HepG2 (cell line): Measurements from ENCODE around the gene PHKG1. TPM values are rescaled to one million over a fixed set of nuclear protein-coding genes. Genes with fewer than 3 reads are reported as not detected.

Experiments
- ATAC-seq: fragments of 200-7000 bp; cut with Tn5 transposase; 3 replicates; pipeline ENCODE4 v1.9.1; 2020; ENCODE audit warnings: mild to moderate bottlenecking, moderate library complexity
- BruUV-seq: library from RNA; stranded (reverse); fragments of 400-500 nt; replicated peaks from 2 replicates; lab custom pipeline; 2021; lab: Mats Ljungman, UMichigan
- CTCF ChIA-PET: fragments of 300-600 bp; formaldehyde crosslinking; extraction: SDS; loops from one replicate; lab custom pipeline; 2021; ENCODE audit warnings: low total read pairs, inconsistent platforms, low intra/inter-chr PET ratio; lab: Yijun Ruan, JAX
- POLR2A ChIA-PET: fragments of 350-600 bp; sonication (Branson Sonifier 250); formaldehyde crosslinking; loops from one replicate; lab custom pipeline; 2020; ENCODE audit warnings: antibody characterized with exemption, inconsistent platforms; lab: Yijun Ruan, JAX
- DNase-seq: peaks from one replicate; pipeline ENCODE4 v3.0.0-alpha.2; 2015; ENCODE audit warnings: low spot score
- FAIRE-seq: peaks from 3 replicates; lab custom pipeline; 2011; peaks lifted over from hg19 to GRCh38; lab: Jason Lieb, UNC
- H2AFZ ChIP-seq: one replicate; pipeline ENCODE4 v1.6.1; 2011; ENCODE audit warnings: low read length, inconsistent platforms
- H3K27ac ChIP-seq: fragments of 300-600 bp; 3 replicates; pipeline ENCODE4 v1.8.0; 2011; ENCODE audit warnings: mixed run types, mild to moderate bottlenecking, mixed read lengths, low read length, inconsistent platforms; ENCODE audit not compliant: insufficient read depth; ENCODE audit errors: extremely low read length
- H3K27me3 ChIP-seq, 2 experiments: fragments of 200-600 bp in 1 of 2; 2 replicates in 1 of 2; 3 replicates in 1 of 2; pipeline versions ENCODE4 v1.6.0 to v1.8.0; 2011; ENCODE audit warnings: low read length in 2 of 2, mild to moderate bottlenecking in 2 of 2, moderate library complexity in 2 of 2, inconsistent platforms in 1 of 2; ENCODE audit not compliant: insufficient read depth in 2 of 2, control insufficient read depth in 1 of 2
- H3K36me3 ChIP-seq, 2 experiments: fragments of 200-600 bp in 1 of 2; replicated peaks in 1 of 2; 2 replicates in 1 of 2; 3 replicates in 1 of 2; pipeline versions ENCODE4 v1.5.1 to v1.8.0; 2011; ENCODE audit warnings: low read length in 2 of 2, inconsistent platforms in 1 of 2; ENCODE audit not compliant: insufficient read depth in 2 of 2, control insufficient read depth in 1 of 2
- H3K4me1 ChIP-seq: 2 replicates; pipeline ENCODE4 v1.5.1; 2012; ENCODE audit warnings: low read length, inconsistent platforms; ENCODE audit not compliant: insufficient read depth
- H3K4me2 ChIP-seq: 2 replicates; pipeline ENCODE4 v1.6.0; 2011; ENCODE audit warnings: low read depth, low read length, inconsistent platforms
- H3K4me3 ChIP-seq, 3 experiments: fragments of 200-600 bp in 1 of 3; sonication (generic), shearing (Covaris generic) in 1 of 3; replicated peaks in 1 of 3; 2 replicates each; pipeline ENCODE4 v1.5.1; 2011 to 2016; ENCODE audit warnings: low read length in 3 of 3, inconsistent platforms in 2 of 3, low read depth in 2 of 3, mild to moderate bottlenecking in 2 of 3, control low read depth in 1 of 3, mixed read lengths in 1 of 3; ENCODE audit not compliant: insufficient read depth in 1 of 3
- H3K79me2 ChIP-seq: one replicate; pipeline ENCODE4 v1.6.1; 2011; ENCODE audit warnings: low read length, inconsistent platforms; ENCODE audit not compliant: insufficient read depth
- H3K9ac ChIP-seq: 2 replicates; pipeline ENCODE4 v1.6.0; 2011; ENCODE audit warnings: mild to moderate bottlenecking, low read depth, low read length, inconsistent platforms; ENCODE audit not compliant: insufficient read depth
- H3K9me3 ChIP-seq: 2 replicates; pipeline ENCODE4 v1.5.1; 2012; ENCODE audit warnings: mild to moderate bottlenecking, low read length
- H4K20me1 ChIP-seq: 2 replicates; pipeline ENCODE4 v1.6.0; 2011; ENCODE audit warnings: inconsistent platforms, mild to moderate bottlenecking, low read length, moderate library complexity; ENCODE audit not compliant: insufficient read depth
- AGO2 ChIP-seq: fragments of 200-400 bp; formaldehyde crosslinking; optimal IDR thresholded peaks from 2 replicates; pipeline ENCODE3; 2017; ENCODE audit warnings: mild to moderate bottlenecking, low read depth, low read length, moderate library complexity
- BCLAF1 ChIP-seq: fragments of 450-650 bp; IDR thresholded peaks from 2 replicates; pipeline ENCODE4 v1.6.1; 2017; ENCODE audit warnings: mild to moderate bottlenecking
- EED ChIP-seq: sonication (generic); formaldehyde crosslinking; IDR thresholded peaks from 2 replicates; pipeline ENCODE4 v1.5.0; 2020; ENCODE audit warnings: mild to moderate bottlenecking, missing genetic modification reagents
- KDM4B ChIP-seq: sonication (generic); formaldehyde crosslinking; IDR thresholded peaks from 2 replicates; pipeline ENCODE4 v1.4.0; 2020; ENCODE audit warnings: missing genetic modification reagents
- MAFK ChIP-seq, 2 experiments: IDR thresholded peaks in 1 of 2; conservative IDR thresholded peaks in 1 of 2; 2 replicates each; pipeline ENCODE4 v1.6.1; 2011; ENCODE audit warnings: improper control_type of control experiment in 2 of 2, low read length in 2 of 2
- RAD51 ChIP-seq: fragments of 450-650 bp; IDR thresholded peaks from 2 replicates; pipeline ENCODE4 v1.6.1; 2016; ENCODE audit warnings: borderline replicate concordance
- RBFOX2 ChIP-seq: fragments of 200-400 bp; formaldehyde crosslinking; IDR thresholded peaks from 2 replicates; pipeline ENCODE4 v1.6.1; 2017; ENCODE audit warnings: low read depth, mild to moderate bottlenecking, low read length
- RFX3 ChIP-seq: IDR thresholded peaks from 2 replicates; pipeline ENCODE4 v1.6.1; 2016; ENCODE audit warnings: missing biosample characterization, missing genetic modification reagents
- RFX5 ChIP-seq: IDR thresholded peaks from 2 replicates; pipeline ENCODE4 v1.6.1; 2011; ENCODE audit warnings: low read depth, low read length, improper control_type of control experiment
- TSC22D2 ChIP-seq: sonication (generic); formaldehyde crosslinking; IDR thresholded peaks from 2 replicates; pipeline ENCODE4 v1.5.1; 2020; ENCODE audit warnings: missing genetic modification reagents, mild to moderate bottlenecking, borderline replicate concordance
- ZFP82 ChIP-seq: sonication (generic); formaldehyde crosslinking; IDR thresholded peaks from 2 replicates; pipeline ENCODE4 v1.5.1; 2020; ENCODE audit warnings: mild to moderate bottlenecking, missing genetic modification reagents, borderline replicate concordance
- ZNF253 ChIP-seq: sonication (generic); formaldehyde crosslinking; IDR thresholded peaks from 2 replicates; pipeline ENCODE4 v1.8.0; 2022; ENCODE audit warnings: mild to moderate bottlenecking, missing genetic modification reagents, borderline replicate concordance
- ZNF790 ChIP-seq: sonication (generic); formaldehyde crosslinking; IDR thresholded peaks from 2 replicates; pipeline ENCODE4 v1.8.0; 2022; ENCODE audit warnings: missing genetic modification reagents, mild to moderate bottlenecking, borderline replicate concordance
- WGBS: methylation state at CpG from one replicate; pipeline ENCODE4 v1.1.6; 2017; ENCODE audit warnings: low lambda C conversion rate; 5-methylcytosine and 5-hydroxymethylcytosine counted together
- in situ Hi-C: cut with HindIII; loops from 2 replicates; pipeline ENCODE4 v1.10.0; 2017; ENCODE audit warnings: low pct_unique_long_range_greater_than_20kb; ENCODE audit not compliant: extremely low pct_ligation_motif_present
- intact Hi-C: fragments of 100-400 bp; cut with micrococcal nuclease; formaldehyde crosslinking; loops from one replicate; pipeline ENCODE4 v1.10.0; 2022; ENCODE audit not compliant: unreplicated experiment
- polyA plus RNA-seq, 8 experiments: library from polyadenylated mRNA; depleted of rRNA in 3 of 8; stranded (reverse) in 7 of 8; unstranded in 1 of 8; fragments of >200 nt; fragmentation: Illumina TruSeq in 4 of 8; extraction: Trizol in 4 of 8; gene quantifications; 2 replicates each; pipeline versions ENCODE4 v1.2.1 to v1.2.3, GENCODE V29; 2011 to 2016; ENCODE audit warnings: low read depth in 4 of 8, missing spikeins in 1 of 8, mixed read lengths in 1 of 8; ENCODE audit not compliant: insufficient read depth in 1 of 8
- total RNA-seq, 5 experiments: library from RNA; depleted of rRNA; stranded (reverse); fragments of >200 nt; fragmentation: Illumina TruSeq; extraction: Trizol; gene quantifications; 2 replicates each; pipeline ENCODE4 v1.2.3, GENCODE V29; 2016; ENCODE audit warnings: low read depth in 1 of 5

The PHKG1 gene
- total and polyA plus RNA-seq, 2 of the 13 experiments (the other 11 are each of a cell fraction or from before 2014, with no cell fraction given): 0.44 to 0.71 TPM

GRCh38 chr7:56062382-56062781 is 30.4 kb downstream of the PHKG1 start (continued):
- TF ChIP-seq ZNF253 (CRISPR knock-in tag) (no peak), TSC22D2 (CRISPR knock-in tag) (no peak)

DNA sequence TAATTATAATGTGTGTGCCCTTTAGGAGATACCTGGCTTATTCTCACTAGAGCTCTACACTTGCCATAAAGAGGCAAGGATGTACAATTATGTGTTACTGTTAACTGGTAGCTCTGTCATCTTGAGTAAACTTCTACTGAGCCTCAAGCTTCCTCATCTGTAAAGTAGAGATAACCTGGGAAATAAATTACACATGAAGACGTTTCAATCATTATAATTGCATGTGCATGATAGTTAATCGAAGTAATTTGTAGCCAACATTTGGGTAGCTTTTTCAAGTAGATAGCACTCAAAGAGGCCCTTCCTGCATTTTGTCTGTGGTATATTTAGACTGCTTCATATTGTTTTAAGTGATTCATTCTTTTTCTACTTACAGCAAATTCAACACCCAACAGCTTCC is 38.8 kb downstream of the PHKG1 start:
- peaks cover 73% of the 10 kb centered on the region for H3K4me1 ChIP-seq
- WGBS: 86% methylated on average over 2 of the region's 2 CpGs
- H2AFZ ChIP-seq: no peak overlapping the region
- H3K36me3 ChIP-seq: peaks cover 5 to 46% of the 10 kb centered on the region in 2 experiments; a peak in 4 of 5 replicates
- ChIA-PET POLR2A (interaction anchor here (1.6 to 2.7 kb wide), 3 partner anchors 9 to 24 kb away, joined by 6 to 21 read pairs (median 8); partner anchors contain the start of gene SUMF2), CTCF (no interaction called here)
- intact Hi-C loops (no loop called here), in situ Hi-C loops (no loop called here)
- no peaks in the 10 kb centered on the region for H3K9me3 ChIP-seq
- peak; percentile 15 for TF ChIP-seq AGO2
- TF ChIP-seq EED (CRISPR knock-in tag): no peak
- TF ChIP-seq RBFOX2: peak; percentile 53; the same call in 1 of the 2 replicates
- TF ChIP-seq RFX3: no peak
- no peaks in the 10 kb centered on the region; the same call in none of the 2 replicates for H4K20me1 ChIP-seq
- no peaks in the 10 kb centered on the region; a peak in 1 of 5 replicates for H3K27me3 ChIP-seq
- peak overlapping the region; percentile 78 for H3K4me2 ChIP-seq
- peak overlapping the region; percentile 20; the same call in 1 of the 2 replicates for H3K9ac ChIP-seq
- ATAC-seq (no peak), FAIRE-seq (no peak), DNase-seq (no peak)
- BruUV-seq: no TSS peak
- H3K4me3 ChIP-seq: peak overlapping the region in 1 of 3 experiments; percentile 98; a peak in 1 of 6 replicates
- H3K27ac ChIP-seq: no peak overlapping the region
- peaks cover 64% of the 10 kb centered on the region for H3K79me2 ChIP-seq

- Histone ChIP-seq H3K27me3 (no peaks in the 10 kb centered on the region; a peak in 1 of 5 replicates), H4K20me1 (no peaks in the 10 kb centered on the region; the same call in none of the 2 replicates), H3K9me3 (no peaks in the 10 kb centered on the region), H3K36me3 (peaks cover 5 to 42% of the 10 kb centered on the region in 2 experiments; a peak in 4 of 5 replicates), H3K4me2 (peak overlapping the region; percentile 78), H3K4me1 (peaks cover 73% of the 10 kb centered on the region), H2AFZ (no peak overlapping the region), H3K27ac (no peak overlapping the region), H3K4me3 (peak overlapping the region; percentile 81 to 98 (median 91)), H3K9ac (peak overlapping the region; percentile 92), H3K79me2 (peaks cover 64% of the 10 kb centered on the region)
- BruUV-seq: no TSS peak
- ChIA-PET POLR2A (interaction anchor here (1.0 to 2.7 kb wide), 4 partner anchors 10 to 47 kb away, joined by 4 to 21 read pairs (median 7); partner anchors contain the start of gene SUMF2), CTCF (no interaction called here)
- 78% methylated on average over 9 of the region's 9 CpGs for WGBS
- intact Hi-C loops: no loop called here
- ATAC-seq: no peak
- no peak for FAIRE-seq
- no peak for DNase-seq
- in situ Hi-C loops: no loop called here
- peak; percentile 89 to 95 for TF ChIP-seq MAFK (conservative IDR thresholded peaks at IDR 0.05 in 1 of 2, IDR thresholded peaks at IDR 0.05 in 1 of 2; ENCODE audit: low read length in 2 of 2)
- no peak for TF ChIP-seq RAD51
- no peak for TF ChIP-seq ZNF790 (CRISPR knock-in tag)
- TF ChIP-seq BCLAF1: no peak
- no peak for TF ChIP-seq RFX5
- TF ChIP-seq KDM4B (CRISPR knock-in tag): no peak
- no peak for TF ChIP-seq ZFP82 (CRISPR knock-in tag)
Observed at GRCh38 chr7:56053379-56053778, 39.4 kb downstream of the PHKG1 start.
